Midbrain (tissue), 1 donor: Measurements from ENCODE around the gene ASB2.
A peak's percentile ranks its signal among the peaks of the same experiment; 100 is the strongest.

Experiments used
- DNase-seq: peaks from one replicate; lab custom pipeline; 2025; lab: John Stamatoyannopoulos, UW

ASB2 gene

GRCh38 chr14:93980456-93981201 is 4.3 kb upstream of the ASB2 start:
- no peak for DNase-seq

GRCh38 chr14:93978735-93979134 is 2.4 kb upstream of the ASB2 start:
- DNase-seq, result no peak

GRCh38 chr14:93977790-93978581 is 1.6 kb upstream of the ASB2 start:
- DNase-seq, result no peak

- DNase-seq, result no peak
Measured at GRCh38 chr14:93977171-93977570, 801 bp upstream of the ASB2 start.

- no peak for DNase-seq
Measured at GRCh38 chr14:93975791-93976476, 436 bp downstream of the ASB2 start.

- DNase-seq, result no peak
Measured at GRCh38 chr14:93974833-93975232, 1.5 kb downstream of the ASB2 start.

- no peak for DNase-seq
Measured at GRCh38 chr14:93974299-93974698, 2.1 kb downstream of the ASB2 start.

GRCh38 chr14:93973607-93974006 is 2.8 kb downstream of the ASB2 start:
- no peak for DNase-seq

GRCh38 chr14:93972618-93973205 is 3.7 kb downstream of the ASB2 start:
- no peak for DNase-seq

GRCh38 chr14:93971635-93972027 is 4.7 kb downstream of the ASB2 start:
- DNase-seq, result no peak

GRCh38 chr14:93970965-93971634 is 5.3 kb downstream of the ASB2 start:
- no peak for DNase-seq

GRCh38 chr14:93970585-93970964 is 5.8 kb downstream of the ASB2 start:
- DNase-seq, result no peak

- no peak for DNase-seq
Measured at GRCh38 chr14:93969082-93969828, 7.1 kb downstream of the ASB2 start.

GRCh38 chr14:93967637-93968250 is 8.6 kb downstream of the ASB2 start:
- peak; percentile 14 for DNase-seq

GRCh38 chr14:93965946-93966474 is 10.4 kb downstream of the ASB2 start:
- DNase-seq, result no peak

- no peak for DNase-seq
Measured at GRCh38 chr14:93965287-93965821, 11.0 kb downstream of the ASB2 start.

- DNase-seq, result no peak
Measured at GRCh38 chr14:93964820-93965286, 11.5 kb downstream of the ASB2 start.

GRCh38 chr14:93964281-93964680 is 12.1 kb downstream of the ASB2 start:
- DNase-seq, result no peak

GRCh38 chr14:93963692-93964091 is 12.7 kb downstream of the ASB2 start:
- no peak for DNase-seq
